A549 (cell line): ENCODE data around the gene CFAP92.

Source experiments
- CBX2 ChIP-seq: fragments of 200-600 bp; sonication (generic); IDR thresholded peaks from 2 replicates; pipeline ENCODE4 v1.6.1; 2016; ENCODE audit warnings: low read depth, mild to moderate bottlenecking, borderline replicate concordance
- CBX8 ChIP-seq: fragments of 200-600 bp; sonication (generic); IDR thresholded peaks from 2 replicates; pipeline ENCODE4 v1.6.1; 2016
- CTCF ChIP-seq: fragments of >200 bp; sonication (Bioruptor Twin); formaldehyde crosslinking; IDR thresholded peaks from 3 replicates; pipeline ENCODE4 v1.5.1; 2016
- HDAC2 ChIP-seq: fragments of 200-600 bp; sonication (generic); IDR thresholded peaks from 2 replicates; pipeline ENCODE4 v1.6.1; 2016
- HOXA7 ChIP-seq: fragments of 250-450 bp; sonication (Bioruptor Pico); IDR thresholded peaks from 2 replicates; pipeline ENCODE4 v1.5.0; 2020; ENCODE audit warnings: mild to moderate bottlenecking, moderate library complexity
- KDM5A ChIP-seq: fragments of 200-600 bp; sonication (generic); IDR thresholded peaks from 2 replicates; pipeline ENCODE4 v1.6.1; 2016; ENCODE audit warnings: antibody characterized with exemption, mild to moderate bottlenecking
- MAX ChIP-seq: IDR thresholded peaks from 2 replicates; pipeline ENCODE4 v1.6.1; 2012
- MYC ChIP-seq: IDR thresholded peaks from 2 replicates; pipeline ENCODE4 v1.6.1; 2012; ENCODE audit warnings: mild to moderate bottlenecking, inconsistent platforms, low read length, improper control_type of control experiment, borderline replicate concordance
- REST ChIP-seq: fragments of 200-600 bp; sonication (generic); IDR thresholded peaks from 2 replicates; pipeline ENCODE4 v1.6.1; 2016; ENCODE audit warnings: antibody characterized with exemption, mild to moderate bottlenecking, moderate library complexity
- RFX5 ChIP-seq: fragments of 450-650 bp; IDR thresholded peaks from 2 replicates; pipeline ENCODE4 v1.7.1; 2014; ENCODE audit warnings: antibody characterized with exemption, mild to moderate bottlenecking, moderate library complexity
- RNF2 ChIP-seq: fragments of 200-600 bp; sonication (generic); IDR thresholded peaks from 2 replicates; pipeline ENCODE4 v1.6.1; 2016; ENCODE audit warnings: low read depth, mild to moderate bottlenecking, antibody characterized with exemption, moderate library complexity, borderline replicate concordance
- USF2 ChIP-seq: fragments of 450-650 bp; IDR thresholded peaks from 2 replicates; pipeline ENCODE4 v1.6.1; 2014; ENCODE audit warnings: antibody characterized with exemption

GRCh38 chr3:128870347-128870746 lies 123.5 kb downstream of the CFAP92 start:
- TF ChIP-seq KDM5A = no peak
- TF ChIP-seq REST = no peak
- TF ChIP-seq RNF2 = no peak
- no peak for TF ChIP-seq CBX2
- TF ChIP-seq HOXA7 (CRISPR knock-in tag) = no peak
- TF ChIP-seq USF2 = 0 out of 2 replicates have a peak, but pooled peaks have one; percentile 23
- TF ChIP-seq HDAC2 = no peak
- TF ChIP-seq RFX5 = no peak
- TF ChIP-seq CTCF = no peak
- no peak for TF ChIP-seq MYC
- no peak for TF ChIP-seq CBX8
- TF ChIP-seq MAX = no peak
